Measurements from ENCODE around the gene CHST3.
"Not testable (repeated sequence)": the region's sequence is repeated elsewhere in the genome, so short reads cannot be mapped to it uniquely, and the experiment has no call there.

CHST3 gene

DNA sequence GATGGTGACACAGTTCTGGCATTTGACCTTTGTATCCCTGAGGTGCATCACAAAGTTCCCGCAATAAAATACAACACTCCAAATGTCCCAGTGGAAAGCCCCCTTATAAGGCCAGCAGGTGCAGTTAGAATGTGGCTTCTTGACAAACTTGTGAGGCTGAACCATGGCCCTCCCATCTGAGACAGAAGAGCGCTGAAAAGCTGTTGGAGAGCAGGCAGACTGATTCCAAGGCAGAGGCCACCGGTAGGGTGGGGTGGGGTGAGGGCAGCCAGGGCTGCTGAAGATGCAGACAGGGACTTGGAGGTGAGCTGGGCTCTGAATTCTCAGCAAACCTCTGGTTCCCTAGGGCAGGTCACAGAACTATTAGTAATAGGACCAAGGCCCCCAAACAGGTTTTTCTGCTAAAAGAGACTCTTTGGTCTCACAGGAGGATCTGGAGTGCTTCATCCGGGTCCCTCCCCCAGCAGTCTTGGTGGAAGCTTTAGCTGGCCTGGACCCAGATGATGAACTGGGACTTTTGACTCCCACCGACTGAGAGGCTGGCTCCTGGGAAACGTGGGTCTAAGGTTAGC, 15.6 kb upstream of the CHST3 start:
- no peak for DNase-seq (ENCODE audit: low read depth, low spot score)

DNA sequence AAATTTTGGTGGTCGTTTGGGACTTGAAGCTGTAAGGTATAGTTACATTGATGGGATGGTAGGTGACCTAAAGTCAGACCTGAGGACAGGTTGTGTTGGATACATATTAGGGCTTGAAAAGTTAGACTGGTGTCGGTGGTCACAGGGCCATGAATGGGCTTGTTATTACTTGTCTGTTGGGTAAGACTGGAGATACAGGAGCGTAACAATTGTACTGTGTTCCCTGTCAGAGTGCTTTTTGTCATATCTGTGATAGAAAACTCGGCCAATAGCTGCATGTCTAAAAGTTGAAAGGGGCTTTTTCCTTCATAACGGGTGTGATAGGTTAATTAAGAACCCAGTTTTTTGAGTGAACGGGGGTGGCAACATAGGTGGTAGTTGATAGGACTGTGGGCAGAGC, 13.5 kb upstream of the CHST3 start:
- no peak for DNase-seq (ENCODE audit: low read depth, low spot score)

DNA sequence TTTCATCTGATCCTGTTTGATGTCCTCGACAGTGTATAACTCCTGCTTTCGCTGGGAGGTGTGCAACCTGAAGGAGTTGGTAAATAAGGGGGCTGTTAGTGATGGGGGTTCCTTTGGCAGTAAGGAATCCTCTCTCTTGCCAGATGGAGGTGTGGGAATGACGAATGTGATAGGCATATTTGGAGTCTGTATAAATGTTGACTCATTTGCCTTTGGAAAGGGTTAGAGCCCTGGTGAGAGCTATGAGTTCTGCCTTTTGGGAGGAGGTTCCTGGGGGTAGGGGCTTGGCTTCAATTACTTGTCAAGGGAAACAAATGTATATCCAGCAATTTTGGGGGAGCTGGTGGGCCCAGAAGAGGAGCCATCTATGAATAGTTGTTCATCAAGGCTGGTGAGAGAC, 11.4 kb upstream of the CHST3 start:
- no peak for DNase-seq (ENCODE audit: low read depth, low spot score)

DNA sequence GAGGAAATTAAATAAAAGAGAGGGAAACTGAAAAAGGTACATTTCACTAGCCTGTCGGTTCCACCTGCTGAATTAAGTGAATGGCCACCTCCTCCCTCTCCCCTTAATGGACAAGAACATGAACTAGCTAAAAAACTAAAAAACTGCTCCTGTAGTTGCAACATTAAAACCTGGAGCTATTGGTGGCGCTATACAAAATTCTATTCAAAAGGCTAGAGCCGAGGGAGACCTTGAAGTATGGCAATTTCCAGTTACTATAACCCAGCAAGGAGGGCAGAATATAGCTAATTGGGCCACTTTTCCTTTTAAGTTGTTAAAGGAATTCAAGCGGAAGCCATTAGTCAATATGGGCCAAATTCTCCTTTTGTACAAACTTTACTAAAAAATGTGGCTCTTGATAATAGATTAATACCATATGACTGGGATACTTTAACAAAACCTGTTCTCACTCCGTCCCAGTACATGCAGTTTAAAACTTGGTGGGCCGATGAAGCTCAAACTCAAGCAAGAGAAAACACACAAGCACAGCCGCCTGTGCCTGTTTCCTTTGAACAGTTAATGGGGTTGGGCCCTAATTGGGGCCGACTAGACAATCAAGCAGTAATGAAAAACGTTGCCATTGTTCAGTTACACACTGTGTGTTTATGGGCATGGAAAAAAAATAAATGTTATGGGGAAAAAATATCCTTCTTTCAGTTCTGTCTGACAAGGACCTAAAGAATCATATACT, 6.5 kb upstream of the CHST3 start:
- no peak for DNase-seq (ENCODE audit: low read depth, low spot score)

DNA sequence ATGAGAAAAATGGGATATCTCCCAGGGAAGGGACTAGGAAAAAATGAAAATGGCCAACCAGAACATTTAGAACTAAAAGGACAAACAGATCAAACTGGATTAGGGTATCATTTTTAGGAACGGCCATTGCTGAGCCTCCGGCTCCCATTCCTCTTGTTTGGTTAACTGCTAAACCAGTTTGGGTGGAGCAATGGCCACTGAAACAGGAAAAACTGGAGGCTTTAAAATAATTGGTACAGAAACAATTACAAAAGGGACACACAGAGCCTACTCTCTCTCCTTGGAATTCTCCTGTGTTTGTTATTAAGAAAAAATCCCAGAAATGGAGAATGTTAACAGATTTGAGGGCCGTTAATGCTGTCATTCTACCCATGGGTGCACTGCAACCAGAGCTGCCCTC, 4.7 kb upstream of the CHST3 start:
- no peak for DNase-seq (ENCODE audit: low read depth, low spot score)

DNA sequence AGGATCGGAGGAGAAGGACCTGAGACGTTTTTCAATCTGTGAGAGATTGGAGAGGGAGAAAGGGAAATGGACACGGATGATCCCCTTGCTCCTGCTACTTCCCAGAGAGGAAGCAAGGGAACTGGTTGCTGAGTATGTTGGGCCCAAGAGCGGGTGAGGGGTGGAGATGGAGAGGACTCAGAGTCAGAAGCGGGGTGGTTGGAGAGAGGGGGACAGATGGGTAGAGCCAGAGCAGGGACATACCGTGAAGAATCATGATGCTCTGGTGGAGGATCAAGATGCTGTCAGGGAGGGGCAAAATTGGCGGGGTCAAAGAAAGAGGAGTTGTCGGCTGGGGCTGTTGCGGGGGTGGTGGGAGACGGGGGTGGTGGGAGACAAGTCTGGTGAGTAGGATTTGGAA, 2.4 kb upstream of the CHST3 start:
- DNase-seq (ENCODE audit: low read depth, low spot score): no peak

DNA sequence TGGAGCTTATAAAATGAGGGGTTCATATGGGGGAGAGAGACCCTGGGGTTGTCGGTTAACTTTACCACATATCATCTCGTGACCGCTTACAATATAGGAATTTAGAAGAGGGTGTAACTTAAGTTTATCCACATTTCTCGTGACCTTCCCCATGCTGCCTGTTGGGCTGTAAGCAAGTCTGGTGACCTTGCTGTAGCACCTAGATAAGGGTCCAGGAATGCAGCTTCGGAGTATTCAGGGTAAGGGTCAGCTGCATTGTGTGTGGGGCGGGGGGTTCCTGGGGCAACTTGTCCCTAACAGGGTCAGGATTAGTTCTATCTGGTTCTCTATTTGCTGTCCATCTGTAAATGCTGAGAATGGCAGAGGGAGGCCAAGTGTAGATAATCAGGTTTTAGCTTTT, 1.3 kb upstream of the CHST3 start:
- DNase-seq (ENCODE audit: low read depth, low spot score): no peak

DNA sequence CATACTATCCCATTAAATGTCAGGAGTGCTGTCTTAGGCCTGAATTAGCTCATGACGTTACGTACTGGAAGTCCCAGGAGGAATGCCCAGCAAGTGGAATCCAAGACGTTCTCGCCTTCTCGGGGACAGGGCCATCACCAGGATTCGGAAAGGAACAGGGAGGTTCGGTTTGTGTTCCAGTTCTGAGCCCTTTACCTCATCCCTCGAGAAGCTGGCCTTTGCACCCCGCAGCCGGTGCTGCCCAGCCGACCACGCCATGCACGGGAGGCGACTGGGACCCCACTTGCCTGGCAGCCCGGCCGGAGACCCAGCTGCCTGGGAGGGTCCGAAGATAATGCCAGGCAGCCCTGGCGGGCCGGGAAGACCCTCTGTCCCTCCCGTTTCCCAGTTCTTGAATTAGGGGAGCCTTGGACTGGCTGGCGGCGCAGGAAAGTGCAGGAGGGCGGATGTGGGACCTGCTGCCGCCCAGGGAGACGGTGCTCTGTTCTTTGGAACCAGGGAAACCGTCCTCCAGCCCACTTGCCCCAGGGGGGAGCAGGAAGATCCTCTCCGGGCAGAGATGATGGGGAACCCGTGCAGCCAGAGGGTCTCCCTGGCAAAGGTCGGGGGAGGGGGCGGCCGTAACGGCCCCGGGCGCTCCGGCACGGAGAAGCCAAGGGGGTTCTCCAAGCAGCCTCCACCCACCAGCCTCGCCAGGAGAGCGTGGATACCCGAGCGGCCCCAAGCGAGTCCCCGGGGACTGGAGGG, 671 bp upstream of the CHST3 start:
- DNase-seq (ENCODE audit: low read depth, low spot score): no peak

DNA sequence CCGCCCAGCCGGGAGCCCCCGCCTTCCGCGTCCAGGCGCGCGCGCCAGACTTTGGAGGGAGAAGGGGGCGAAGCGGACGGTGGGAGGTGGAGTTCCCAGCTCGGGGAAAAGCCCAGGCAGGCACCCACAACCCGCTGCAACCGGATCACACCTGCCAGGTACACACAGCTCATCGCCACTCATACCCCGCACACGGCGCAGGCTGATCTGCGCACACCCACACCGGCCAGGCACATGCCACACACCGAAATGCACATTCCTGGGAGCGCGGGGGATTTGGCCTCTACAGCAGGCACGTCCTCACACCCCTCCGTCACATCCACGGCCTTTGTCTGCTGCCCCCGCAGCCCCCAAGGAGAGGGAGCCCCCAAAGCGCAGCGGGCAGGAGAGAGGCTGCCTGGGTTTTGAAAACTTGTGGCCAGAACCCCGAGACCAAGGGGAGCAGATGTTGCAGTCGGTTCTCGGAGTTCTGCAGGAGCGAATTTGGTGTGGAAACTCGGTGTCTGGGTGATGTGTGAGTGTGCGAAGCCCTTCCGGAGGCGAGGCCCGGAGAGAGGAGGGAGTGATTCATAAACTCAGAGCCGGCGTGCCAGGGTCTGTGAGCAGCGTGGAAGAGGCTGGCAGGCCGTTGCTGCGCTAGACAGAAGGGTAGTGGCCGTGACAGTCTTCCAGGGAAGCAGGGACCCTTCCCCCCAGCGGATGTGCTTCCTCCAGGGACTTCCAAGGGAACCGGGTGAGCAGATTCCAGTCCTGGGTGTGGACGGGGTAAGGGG, 734 bp downstream of the CHST3 start:
- no peak for DNase-seq (ENCODE audit: low read depth, low spot score)

DNA sequence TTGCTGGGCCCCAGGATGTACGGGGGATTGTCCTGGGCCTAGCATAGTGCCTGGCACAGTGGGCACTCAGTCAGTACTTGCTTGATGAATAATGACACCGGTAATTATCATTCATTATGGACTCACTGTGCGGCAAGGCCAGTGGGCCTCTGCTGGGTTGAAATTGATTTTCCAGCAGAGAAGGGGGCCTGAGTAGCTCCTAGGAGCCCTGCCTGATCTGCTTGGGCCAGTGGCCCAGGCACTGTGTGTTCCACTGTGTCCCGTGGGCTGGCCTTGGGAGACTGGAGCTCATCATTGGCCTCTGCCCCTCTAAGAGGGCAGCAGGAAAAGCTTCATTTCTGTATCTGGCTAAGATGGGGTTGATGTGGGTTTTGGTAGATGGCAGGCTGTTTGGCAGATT, 1.4 kb downstream of the CHST3 start:
- no peak for DNase-seq (ENCODE audit: low read depth, low spot score)

DNA sequence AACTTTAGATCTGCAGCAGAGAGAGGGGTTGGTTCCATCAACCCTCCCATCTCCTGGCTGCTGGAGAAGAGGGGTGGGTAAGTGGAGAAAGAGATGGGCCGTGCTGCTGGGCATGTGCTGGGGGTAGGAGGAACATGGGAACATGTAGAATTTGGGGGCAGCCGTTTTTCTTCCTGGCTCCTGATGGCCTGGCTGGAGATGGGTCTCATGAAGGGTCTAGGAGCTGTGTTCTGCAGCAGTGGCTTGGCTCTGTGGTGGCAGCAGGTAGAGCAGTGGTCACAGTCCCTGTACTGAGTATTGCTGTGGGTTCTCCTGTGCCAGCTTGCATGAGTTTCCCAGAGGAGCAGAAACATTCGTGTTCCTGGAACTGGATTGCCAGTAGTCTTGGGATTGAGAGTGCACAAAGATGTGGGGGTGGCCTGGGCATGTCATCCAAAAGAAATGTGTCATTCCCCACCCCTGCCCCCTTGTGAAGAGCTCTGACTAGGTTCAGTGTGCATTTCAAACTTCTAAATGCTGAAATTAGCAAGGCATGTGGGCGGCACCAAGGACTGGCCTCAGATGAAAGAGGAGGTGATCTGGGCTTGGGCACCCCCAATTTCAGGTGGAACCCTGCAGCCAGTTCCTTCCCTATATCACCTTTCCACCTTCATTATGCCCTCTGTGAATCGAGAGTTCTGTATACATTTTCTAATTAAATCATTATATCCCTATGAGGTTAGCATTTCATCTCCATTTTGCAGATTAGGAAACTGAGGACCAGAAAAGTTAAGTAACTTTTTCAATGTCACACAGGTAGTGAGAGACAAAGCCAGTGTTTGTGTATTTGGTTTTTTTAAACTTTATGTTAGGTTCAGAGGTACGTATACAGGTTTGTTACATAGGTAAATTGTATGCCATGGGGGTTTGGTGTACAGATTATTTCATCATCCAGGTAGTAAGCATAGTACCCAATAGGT, 2.1 kb downstream of the CHST3 start:
- no peak for DNase-seq (ENCODE audit: low read depth, low spot score)

DNA sequence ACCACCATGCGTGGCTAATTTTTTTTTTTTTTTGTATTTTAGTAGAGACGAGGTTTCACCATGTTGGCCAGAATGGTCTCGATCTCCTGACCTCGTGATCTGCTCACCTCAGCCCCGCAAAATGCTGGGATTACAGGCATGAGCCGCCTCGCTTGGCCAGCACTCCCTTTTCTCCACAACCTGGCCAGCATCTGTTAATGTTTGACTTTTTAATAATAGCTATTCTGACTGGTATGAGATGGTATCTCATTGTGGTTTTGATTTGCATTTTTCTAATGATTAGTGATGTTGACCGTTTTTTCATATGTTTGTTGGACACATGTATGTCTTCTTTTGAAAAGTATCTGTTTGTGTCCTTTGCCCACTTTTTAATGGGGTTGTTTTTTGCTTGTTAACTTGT, 3.8 kb downstream of the CHST3 start:
- DNase-seq (ENCODE audit: low read depth, low spot score): not testable (repeated sequence)

DNA sequence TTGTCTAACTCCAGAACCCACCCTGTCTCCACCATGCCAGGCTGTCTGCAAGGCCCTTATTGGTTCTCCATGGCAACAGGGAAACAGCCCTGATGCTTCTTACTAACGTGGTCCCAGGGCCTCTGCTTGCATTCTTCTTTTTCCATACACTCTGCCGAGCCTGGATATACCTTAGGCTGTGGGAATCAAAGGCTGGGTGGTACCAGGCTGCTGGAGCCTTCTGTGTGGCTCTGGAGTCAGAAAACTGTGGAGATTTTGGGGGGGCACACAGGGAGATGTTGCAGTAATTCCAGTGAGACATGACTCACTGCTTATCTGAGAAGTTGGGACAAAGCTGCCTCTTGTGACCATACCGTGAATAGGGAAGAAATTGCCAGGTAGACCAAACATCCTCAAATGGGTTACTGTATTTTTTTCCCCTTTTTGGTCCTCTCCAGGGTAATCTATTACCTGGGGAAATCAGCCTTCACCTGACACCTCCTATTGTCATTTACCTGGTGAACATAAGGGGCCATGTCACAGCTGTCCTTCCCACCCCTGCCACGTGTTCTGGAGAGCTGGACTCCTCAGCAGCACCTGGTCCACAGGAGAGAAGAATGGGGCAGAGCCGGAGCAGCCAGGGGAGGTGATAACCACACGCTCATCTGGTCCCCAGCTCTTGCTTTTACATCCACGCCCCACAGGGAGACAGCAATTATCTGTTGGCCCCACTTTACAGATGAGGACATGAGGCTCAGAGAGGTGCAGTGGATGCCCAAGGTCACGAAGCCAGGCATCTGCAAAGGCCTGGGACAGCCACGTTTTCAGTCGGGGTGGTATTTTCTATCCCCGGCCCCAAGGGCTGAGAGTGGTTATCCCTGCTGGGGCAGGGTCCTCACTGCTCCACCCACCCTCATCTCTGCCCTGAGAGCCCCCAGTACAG, 4.6 kb downstream of the CHST3 start:
- DNase-seq (ENCODE audit: low read depth, low spot score): no peak

DNA sequence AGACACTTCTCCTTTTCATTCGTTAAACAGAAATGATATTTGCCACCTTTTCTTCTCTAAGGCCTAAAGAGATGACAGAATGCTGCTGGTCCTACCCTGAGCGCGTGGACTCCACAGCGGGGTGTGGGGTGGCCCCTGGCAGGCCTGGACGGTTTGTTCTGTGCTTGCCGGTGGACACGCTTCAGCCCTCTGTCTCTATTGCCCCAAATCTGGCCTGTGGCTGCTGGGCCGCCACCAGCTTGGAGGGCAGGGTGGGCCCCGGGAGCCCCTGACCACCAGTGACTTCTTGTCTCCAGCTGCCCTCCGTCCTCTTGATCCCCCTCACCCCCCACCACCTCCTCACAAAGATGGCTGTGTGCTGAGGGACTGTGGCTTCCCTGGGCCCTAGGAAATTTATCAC, 5.7 kb downstream of the CHST3 start:
- no peak for DNase-seq (ENCODE audit: low read depth, low spot score)

DNA sequence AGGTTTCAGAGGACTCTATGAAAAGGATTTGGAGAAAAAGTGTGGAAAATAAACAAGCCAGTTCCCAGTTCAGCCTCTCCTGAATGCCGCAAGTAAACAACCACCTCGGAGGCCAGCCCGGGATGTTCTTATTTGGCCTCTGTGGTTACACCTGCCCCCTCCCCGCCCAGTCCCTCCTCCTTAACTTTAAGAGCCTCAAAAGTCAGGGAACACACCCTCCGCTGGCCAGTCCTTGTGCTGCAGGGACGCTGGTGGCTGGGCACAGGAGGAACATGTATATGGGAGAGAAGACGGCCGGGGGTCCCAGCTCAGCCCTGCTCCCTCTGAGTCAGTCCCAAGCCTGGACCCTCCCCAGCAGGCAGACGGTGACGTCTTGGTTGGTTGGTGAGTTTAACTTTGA, 6.1 kb downstream of the CHST3 start:
- no peak for DNase-seq (ENCODE audit: low read depth, low spot score)

DNA sequence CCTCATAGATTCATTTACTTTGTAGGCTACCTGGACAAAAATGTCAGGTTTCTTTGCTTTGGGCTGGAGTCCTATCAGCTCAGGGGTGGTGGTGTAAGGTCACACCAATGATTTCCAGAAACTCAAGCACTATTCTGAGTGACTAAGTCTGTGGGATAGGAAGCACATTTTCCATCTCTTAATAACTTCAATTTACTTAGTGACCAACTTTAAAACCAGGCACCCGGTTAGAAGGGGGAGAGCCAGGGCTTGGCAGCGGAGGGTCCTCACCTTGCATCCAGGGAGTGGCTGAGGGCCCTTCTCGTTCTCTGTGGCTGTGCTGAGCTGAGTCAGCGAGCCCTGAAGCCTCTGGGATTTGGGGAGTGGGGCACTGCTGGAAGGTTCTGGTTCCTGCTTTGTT, 6.7 kb downstream of the CHST3 start:
- DNase-seq (ENCODE audit: low read depth, low spot score): no peak

DNA sequence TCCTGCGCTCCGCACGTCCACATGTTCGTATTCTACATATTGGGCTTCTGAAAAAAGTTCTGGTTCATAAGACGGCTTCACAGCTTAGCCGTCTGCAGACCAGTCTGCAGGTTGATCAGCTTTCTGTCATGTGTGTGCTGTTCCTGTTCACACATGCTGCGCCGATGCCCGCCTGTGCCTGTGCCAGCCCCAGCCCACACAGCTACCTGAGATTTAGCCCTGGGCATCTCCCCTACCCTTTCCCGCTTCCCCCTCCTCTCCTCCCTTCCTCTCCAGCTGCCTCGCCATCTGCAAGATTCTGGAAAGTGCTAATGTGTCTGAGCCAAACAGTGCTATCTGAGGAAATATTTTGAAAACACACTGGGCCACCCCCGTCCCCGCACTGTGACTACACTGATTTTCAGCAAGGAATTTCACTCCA, 7.1 kb downstream of the CHST3 start:
- DNase-seq (ENCODE audit: low read depth, low spot score): no peak

DNA sequence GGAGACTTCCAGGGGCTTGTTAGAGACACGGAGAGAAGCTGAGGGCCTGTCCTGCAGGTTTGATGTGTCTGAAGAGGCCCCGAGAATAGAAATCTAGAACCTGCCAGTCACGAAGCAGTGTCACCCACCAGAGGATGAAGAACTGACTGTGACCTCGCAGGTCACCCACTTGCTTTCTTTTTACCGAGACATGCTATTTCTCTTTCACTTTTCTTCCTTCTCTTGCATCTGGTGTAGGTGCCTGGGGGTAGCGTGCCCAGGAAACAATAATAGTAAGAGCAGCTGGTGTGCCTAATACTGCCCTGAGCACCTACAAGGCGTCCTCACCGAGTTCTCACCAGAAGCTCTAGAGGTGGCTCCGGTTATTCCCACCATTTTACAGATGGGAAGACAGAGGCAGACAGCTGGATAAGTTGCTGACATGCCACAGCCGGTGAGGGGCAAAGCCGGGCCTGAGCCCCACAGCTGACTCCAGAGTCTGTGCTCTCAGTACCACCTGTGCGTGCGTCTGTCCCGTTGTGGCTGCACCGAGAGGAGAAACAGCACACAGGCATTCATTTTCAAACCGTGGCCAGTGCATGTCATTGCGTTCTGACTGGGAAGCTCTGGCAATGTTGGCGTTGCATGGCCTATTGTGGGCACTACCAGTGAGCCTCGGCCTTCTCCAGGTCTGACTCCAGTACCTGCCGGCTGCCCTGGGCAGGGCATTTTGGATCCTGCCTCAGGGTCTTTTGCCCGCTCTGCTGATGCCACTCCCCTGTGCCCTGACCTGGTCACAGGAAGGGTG, 7.8 kb downstream of the CHST3 start:
- no peak for DNase-seq (ENCODE audit: low read depth, low spot score)
